Measurements from ENCODE around the gene CLN6.

The CLN6 gene

GRCh38 chr15:68261980-68262379, 32.5 kb upstream of the CLN6 start:
- H3K27ac ChIP-seq, result no peak overlapping the region
- intact Hi-C loops (cut with DNase I; ENCODE audit: low total_unique reads), result no loop called here
- no peaks in the 10 kb centered on the region for H3K9me3 ChIP-seq
- no peak overlapping the region for H3K4me3 ChIP-seq
- TF ChIP-seq CTCF (IDR thresholded peaks at IDR 0.05), result no peak
- DNase-seq, result no peak
- H3K36me3 ChIP-seq, result no peaks in the 10 kb centered on the region
- no peaks in the 10 kb centered on the region for H3K27me3 ChIP-seq
- peaks cover 0 to 6% (median 3%) of the 10 kb centered on the region in 4 donors for H3K4me1 ChIP-seq

GRCh38 chr15:68261241-68261640, 31.7 kb upstream of the CLN6 start:
- intact Hi-C loops (cut with DNase I; ENCODE audit: low total_unique reads), result no loop called here
- DNase-seq, result no peak
- Histone ChIP-seq H3K9me3 (no peaks in the 10 kb centered on the region), H3K27ac (no peak overlapping the region), H3K36me3 (no peaks in the 10 kb centered on the region), H3K4me1 (peaks cover 0 to 14% (median 9%) of the 10 kb centered on the region in 4 donors), H3K4me3 (no peak overlapping the region), H3K27me3 (no peaks in the 10 kb centered on the region)
- TF ChIP-seq CTCF (IDR thresholded peaks at IDR 0.05), result no peak

- no peak overlapping the region for H3K27ac ChIP-seq
- no peaks in the 10 kb centered on the region for H3K36me3 ChIP-seq
- no peak for TF ChIP-seq CTCF (IDR thresholded peaks at IDR 0.05)
- H3K4me1 ChIP-seq, result peaks cover 0 to 16% (median 10%) of the 10 kb centered on the region in 4 donors
- no peak overlapping the region for H3K4me3 ChIP-seq
- H3K9me3 ChIP-seq, result no peaks in the 10 kb centered on the region
- intact Hi-C loops (cut with DNase I; ENCODE audit: low total_unique reads), result no loop called here
- no peaks in the 10 kb centered on the region for H3K27me3 ChIP-seq
- no peak for DNase-seq
These were observed 30.4 kb upstream of the CLN6 start for GRCh38 chr15:68259883-68260282.

GRCh38 chr15:68258692-68259091, 29.2 kb upstream of the CLN6 start:
- TF ChIP-seq CTCF (IDR thresholded peaks at IDR 0.05), result no peak
- intact Hi-C loops (cut with DNase I; ENCODE audit: low total_unique reads), result no loop called here
- peak; percentile 72 to 73 for DNase-seq
- Histone ChIP-seq H3K9me3 (no peaks in the 10 kb centered on the region), H3K4me3 (no peak overlapping the region), H3K36me3 (no peaks in the 10 kb centered on the region), H3K27me3 (no peaks in the 10 kb centered on the region), H3K4me1 (peaks cover 0 to 16% (median 10%) of the 10 kb centered on the region in 4 donors), H3K27ac (peak overlapping the region; percentile 18 to 35)

- Histone ChIP-seq H3K27me3 (no peaks in the 10 kb centered on the region), H3K4me1 (peaks cover 0 to 16% (median 12%) of the 10 kb centered on the region in 4 donors), H3K4me3 (peak overlapping the region; percentile 53 to 82), H3K36me3 (no peaks in the 10 kb centered on the region), H3K27ac (peak overlapping the region; percentile 86 to 93), H3K9me3 (no peaks in the 10 kb centered on the region)
- no peak for TF ChIP-seq CTCF (IDR thresholded peaks at IDR 0.05)
- intact Hi-C loops (cut with DNase I; ENCODE audit: low total_unique reads), result no loop called here
- DNase-seq, result peak; percentile 94 to 95
These were observed 27.3 kb upstream of the CLN6 start for GRCh38 chr15:68256675-68257450.

Measured in tibial artery (tissue), 4 donors.